HepG2 (cell line): ENCODE data around the gene PARVA. TPM values are rescaled to one million over a fixed set of nuclear protein-coding genes. Genes with fewer than 3 reads are reported as not detected.

Source experiments
- ATAC-seq: fragments of 200-7000 bp; cut with Tn5 transposase; 3 replicates; pipeline ENCODE4 v1.9.1; 2020; ENCODE audit warnings: mild to moderate bottlenecking, moderate library complexity
- BruUV-seq: library from RNA; stranded (reverse); fragments of 400-500 nt; replicated peaks from 2 replicates; lab custom pipeline; 2021; lab: Mats Ljungman, UMichigan
- CTCF ChIA-PET: fragments of 300-600 bp; formaldehyde crosslinking; extraction: SDS; loops from one replicate; lab custom pipeline; 2021; ENCODE audit warnings: low total read pairs, inconsistent platforms, low intra/inter-chr PET ratio; lab: Yijun Ruan, JAX
- POLR2A ChIA-PET: fragments of 350-600 bp; sonication (Branson Sonifier 250); formaldehyde crosslinking; loops from one replicate; lab custom pipeline; 2020; ENCODE audit warnings: antibody characterized with exemption, inconsistent platforms; lab: Yijun Ruan, JAX
- DNase-seq: peaks from one replicate; pipeline ENCODE4 v3.0.0-alpha.2; 2015; ENCODE audit warnings: low spot score
- FAIRE-seq: peaks from 3 replicates; lab custom pipeline; 2011; peaks lifted over from hg19 to GRCh38; lab: Jason Lieb, UNC
- H2AFZ ChIP-seq: one replicate; pipeline ENCODE4 v1.6.1; 2011; ENCODE audit warnings: low read length, inconsistent platforms
- H3K27ac ChIP-seq: fragments of 300-600 bp; 3 replicates; pipeline ENCODE4 v1.8.0; 2011; ENCODE audit warnings: mixed run types, mild to moderate bottlenecking, mixed read lengths, low read length, inconsistent platforms; ENCODE audit not compliant: insufficient read depth; ENCODE audit errors: extremely low read length
- H3K27me3 ChIP-seq, 2 experiments: fragments of 200-600 bp in 1 of 2; 2 replicates in 1 of 2; 3 replicates in 1 of 2; pipeline versions ENCODE4 v1.6.0 to v1.8.0; 2011; ENCODE audit warnings: low read length in 2 of 2, mild to moderate bottlenecking in 2 of 2, moderate library complexity in 2 of 2, inconsistent platforms in 1 of 2; ENCODE audit not compliant: insufficient read depth in 2 of 2, control insufficient read depth in 1 of 2
- H3K36me3 ChIP-seq, 2 experiments: fragments of 200-600 bp in 1 of 2; replicated peaks in 1 of 2; 2 replicates in 1 of 2; 3 replicates in 1 of 2; pipeline versions ENCODE4 v1.5.1 to v1.8.0; 2011; ENCODE audit warnings: low read length in 2 of 2, inconsistent platforms in 1 of 2; ENCODE audit not compliant: insufficient read depth in 2 of 2, control insufficient read depth in 1 of 2
- H3K4me1 ChIP-seq: 2 replicates; pipeline ENCODE4 v1.5.1; 2012; ENCODE audit warnings: low read length, inconsistent platforms; ENCODE audit not compliant: insufficient read depth
- H3K4me2 ChIP-seq: 2 replicates; pipeline ENCODE4 v1.6.0; 2011; ENCODE audit warnings: low read depth, low read length, inconsistent platforms
- H3K4me3 ChIP-seq, 3 experiments: fragments of 200-600 bp in 1 of 3; sonication (generic), shearing (Covaris generic) in 1 of 3; replicated peaks in 1 of 3; 2 replicates each; pipeline ENCODE4 v1.5.1; 2011 to 2016; ENCODE audit warnings: low read length in 3 of 3, inconsistent platforms in 2 of 3, low read depth in 2 of 3, mild to moderate bottlenecking in 2 of 3, control low read depth in 1 of 3, mixed read lengths in 1 of 3; ENCODE audit not compliant: insufficient read depth in 1 of 3
- H3K79me2 ChIP-seq: one replicate; pipeline ENCODE4 v1.6.1; 2011; ENCODE audit warnings: low read length, inconsistent platforms; ENCODE audit not compliant: insufficient read depth
- H3K9ac ChIP-seq: 2 replicates; pipeline ENCODE4 v1.6.0; 2011; ENCODE audit warnings: mild to moderate bottlenecking, low read depth, low read length, inconsistent platforms; ENCODE audit not compliant: insufficient read depth
- H3K9me3 ChIP-seq: 2 replicates; pipeline ENCODE4 v1.5.1; 2012; ENCODE audit warnings: mild to moderate bottlenecking, low read length
- H4K20me1 ChIP-seq: 2 replicates; pipeline ENCODE4 v1.6.0; 2011; ENCODE audit warnings: inconsistent platforms, mild to moderate bottlenecking, low read length, moderate library complexity; ENCODE audit not compliant: insufficient read depth
- BCL3 ChIP-seq: sonication (generic); formaldehyde crosslinking; IDR thresholded peaks from 2 replicates; pipeline ENCODE4 v1.5.1; 2020; ENCODE audit warnings: mild to moderate bottlenecking, missing genetic modification reagents, moderate library complexity
- CERS6 ChIP-seq: sonication (generic); formaldehyde crosslinking; IDR thresholded peaks from 2 replicates; pipeline ENCODE4 v1.5.0; 2020; ENCODE audit warnings: missing genetic modification reagents
- E2F5 ChIP-seq: sonication (generic); formaldehyde crosslinking; conservative IDR thresholded peaks from 2 replicates; pipeline ENCODE4 v1.4.0; 2020; ENCODE audit warnings: missing genetic modification reagents
- HCFC1 ChIP-seq: fragments of 150-350 bp; IDR thresholded peaks from 2 replicates; pipeline ENCODE4 v1.6.1; 2014; ENCODE audit warnings: low read depth, low read length
- HNRNPLL ChIP-seq: fragments of 200-400 bp; formaldehyde crosslinking; IDR thresholded peaks from 2 replicates; pipeline ENCODE4 v1.6.1; 2017; ENCODE audit warnings: mild to moderate bottlenecking, low read depth, low read length; ENCODE audit not compliant: poor library complexity, severe bottlenecking
- KLF16 ChIP-seq, 2 experiments: sonication (generic) in 1 of 2; formaldehyde crosslinking in 1 of 2; IDR thresholded peaks; 2 replicates each; pipeline versions ENCODE4 v1.6.1 to v1.8.0; 2016 to 2023; ENCODE audit warnings: missing genetic modification reagents in 2 of 2, missing compliant biosample characterization in 1 of 2
- MXI1 ChIP-seq: IDR thresholded peaks from 3 replicates; pipeline ENCODE4 v1.6.1; 2012; ENCODE audit warnings: low read depth, low read length, inconsistent platforms, borderline replicate concordance
- NBN ChIP-seq: fragments of 450-650 bp; conservative IDR thresholded peaks from 2 replicates; pipeline ENCODE4 v1.6.1; 2017
- PITX1 ChIP-seq: sonication (generic); formaldehyde crosslinking; IDR thresholded peaks from 2 replicates; pipeline ENCODE4 v1.5.1; 2020; ENCODE audit warnings: mild to moderate bottlenecking, missing genetic modification reagents
- SP1 ChIP-seq, 2 experiments: fragments of 450-650 bp in 1 of 2; sonication (generic) in 1 of 2; formaldehyde crosslinking in 1 of 2; IDR thresholded peaks; 2 replicates each; pipeline versions ENCODE4 v1.4.0 to v1.6.1; 2016 to 2020; ENCODE audit warnings: missing genetic modification reagents in 1 of 2
- ZNF30 ChIP-seq: sonication (generic); formaldehyde crosslinking; IDR thresholded peaks from 2 replicates; pipeline ENCODE4 v1.5.0; 2020; ENCODE audit warnings: mild to moderate bottlenecking, missing genetic modification reagents
- ZNF337 ChIP-seq: sonication (generic); formaldehyde crosslinking; IDR thresholded peaks from 2 replicates; pipeline ENCODE4 v1.5.1; 2020; ENCODE audit warnings: missing genetic modification reagents, low read depth, mild to moderate bottlenecking, borderline replicate concordance
- ZNF343 ChIP-seq: sonication (generic); formaldehyde crosslinking; IDR thresholded peaks from 2 replicates; pipeline ENCODE4 v1.4.0; 2020; ENCODE audit warnings: mild to moderate bottlenecking, missing genetic modification reagents
- ZNF546 ChIP-seq: sonication (generic); formaldehyde crosslinking; conservative IDR thresholded peaks from 2 replicates; pipeline ENCODE4 v1.8.1; 2023; ENCODE audit warnings: mild to moderate bottlenecking, missing genetic modification reagents
- WGBS: methylation state at CpG from one replicate; pipeline ENCODE4 v1.1.6; 2017; ENCODE audit warnings: low lambda C conversion rate; 5-methylcytosine and 5-hydroxymethylcytosine counted together
- in situ Hi-C: cut with HindIII; loops from 2 replicates; pipeline ENCODE4 v1.10.0; 2017; ENCODE audit warnings: low pct_unique_long_range_greater_than_20kb; ENCODE audit not compliant: extremely low pct_ligation_motif_present
- intact Hi-C: fragments of 100-400 bp; cut with micrococcal nuclease; formaldehyde crosslinking; loops from one replicate; pipeline ENCODE4 v1.10.0; 2022; ENCODE audit not compliant: unreplicated experiment
- polyA plus RNA-seq, 8 experiments: library from polyadenylated mRNA; depleted of rRNA in 3 of 8; stranded (reverse) in 7 of 8; unstranded in 1 of 8; fragments of >200 nt; fragmentation: Illumina TruSeq in 4 of 8; extraction: Trizol in 4 of 8; gene quantifications; 2 replicates each; pipeline versions ENCODE4 v1.2.1 to v1.2.3, GENCODE V29; 2011 to 2016; ENCODE audit warnings: low read depth in 4 of 8, missing spikeins in 1 of 8, mixed read lengths in 1 of 8; ENCODE audit not compliant: insufficient read depth in 1 of 8
- total RNA-seq, 5 experiments: library from RNA; depleted of rRNA; stranded (reverse); fragments of >200 nt; fragmentation: Illumina TruSeq; extraction: Trizol; gene quantifications; 2 replicates each; pipeline ENCODE4 v1.2.3, GENCODE V29; 2016; ENCODE audit warnings: low read depth in 1 of 5
- TF ChIP-seq, protein P1 (sequence below): sonication (generic); formaldehyde crosslinking; IDR thresholded peaks from 2 replicates; pipeline ENCODE4 v1.4.0; 2020; ENCODE audit warnings: mild to moderate bottlenecking, missing genetic modification reagents

Gene PARVA
- total and polyA plus RNA-seq, 2 of the 13 experiments (the other 11 are each of a cell fraction or from before 2014, with no cell fraction given), result 5.9 to 9.1 TPM

GRCh38 chr11:12552692-12553091 is 175.3 kb downstream of the PARVA start (continued):
- TF ChIP-seq E2F5 (CRISPR knock-in tag), result no peak
- no peak for TF ChIP-seq NBN
- no peak for TF ChIP-seq HNRNPLL
- no peak for TF ChIP-seq PITX1 (CRISPR knock-in tag)
- no peak for TF ChIP-seq ZNF546
- TF ChIP-seq ZNF337, result no peak
- TF ChIP-seq, all 625 proteins: peak for 0

DNA sequence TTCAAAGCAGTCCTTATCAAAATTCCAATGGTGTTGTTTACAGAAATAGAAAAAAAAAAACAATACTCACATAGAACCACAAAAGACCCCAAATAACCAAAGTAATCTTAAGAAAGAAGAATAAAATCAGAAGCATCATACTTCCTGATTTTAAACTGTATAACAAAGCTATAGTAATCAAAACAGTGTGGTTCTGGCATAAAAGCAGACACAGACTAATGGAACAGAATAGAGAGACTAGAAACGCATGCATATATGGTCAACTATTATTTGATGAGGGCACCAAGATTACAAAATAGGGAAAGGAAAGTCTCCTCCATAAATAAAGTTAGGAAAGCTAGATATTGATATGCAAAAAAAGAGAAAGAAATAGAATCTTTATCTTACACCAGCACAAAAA is 176.8 kb downstream of the PARVA start:
- Histone ChIP-seq H3K9me3 (no peaks in the 10 kb centered on the region), H3K27me3 (peaks cover 0 to 5% of the 10 kb centered on the region in 2 experiments; a peak in 3 of 5 replicates), H3K27ac (no peak overlapping the region), H2AFZ (no peak overlapping the region), H3K79me2 (no peaks in the 10 kb centered on the region), H3K4me2 (no peak overlapping the region), H3K36me3 (no peaks in the 10 kb centered on the region), H3K4me3 (no peak overlapping the region), H3K9ac (no peak overlapping the region), H3K4me1 (peaks cover 7% of the 10 kb centered on the region), H4K20me1 (no peaks in the 10 kb centered on the region)
- FAIRE-seq (no peak), DNase-seq (no peak), ATAC-seq (no peak)
- in situ Hi-C loops, result no loop called here
- WGBS, result 6% methylated on average over 1 of the region's 1 CpG
- TF ChIP-seq SP1 (IDR thresholded peaks at IDR 0.05) (no peak), SP1 (CRISPR knock-in tag; IDR thresholded peaks at IDR 0.05) (no peak), BCL3 (CRISPR knock-in tag) (no peak), MXI1 (no peak), ZNF30 (no peak), ZNF343 (CRISPR knock-in tag) (no peak), CERS6 (CRISPR knock-in tag) (no peak), HCFC1 (no peak), KLF16 (CRISPR knock-in tag; IDR thresholded peaks at IDR 0.05) (no peak)
- TF ChIP-seq, protein P1, sequence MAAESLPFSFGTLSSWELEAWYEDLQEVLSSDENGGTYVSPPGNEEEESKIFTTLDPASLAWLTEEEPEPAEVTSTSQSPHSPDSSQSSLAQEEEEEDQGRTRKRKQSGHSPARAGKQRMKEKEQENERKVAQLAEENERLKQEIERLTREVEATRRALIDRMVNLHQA (CRISPR knock-in tag), result no peak
- ChIA-PET CTCF (no interaction called here), POLR2A (no interaction called here)
- BruUV-seq, result no TSS peak
- intact Hi-C loops, result no loop called here
